KOPT-K1 (cell line): ENCODE measurements around the gene PDS5A.
"Not testable (repeated sequence)": the region's sequence is repeated elsewhere in the genome, so short reads cannot be mapped to it uniquely, and the experiment has no call there.

Source experiments
- H3K27ac ChIP-seq: fragments of 200-600 bp; sonication (generic); 2 replicates; pipeline ENCODE4 v1.5.1; 2016; ENCODE audit warnings: antibody characterized with exemption, mild to moderate bottlenecking, low read depth, low read length; ENCODE audit not compliant: poor library complexity, severe bottlenecking
- H3K36me3 ChIP-seq: fragments of 200-600 bp; sonication (generic); 2 replicates; pipeline ENCODE4 v1.5.1; 2017; ENCODE audit warnings: antibody characterized with exemption, mild to moderate bottlenecking, low read length, moderate library complexity; ENCODE audit not compliant: insufficient read depth
- H3K9me3 ChIP-seq: fragments of 200-600 bp; sonication (generic); 2 replicates; pipeline ENCODE4 v1.5.1; 2017; ENCODE audit warnings: antibody characterized with exemption, low read length, mild to moderate bottlenecking; ENCODE audit not compliant: insufficient read depth, poor library complexity, severe bottlenecking

Gene PDS5A

DNA sequence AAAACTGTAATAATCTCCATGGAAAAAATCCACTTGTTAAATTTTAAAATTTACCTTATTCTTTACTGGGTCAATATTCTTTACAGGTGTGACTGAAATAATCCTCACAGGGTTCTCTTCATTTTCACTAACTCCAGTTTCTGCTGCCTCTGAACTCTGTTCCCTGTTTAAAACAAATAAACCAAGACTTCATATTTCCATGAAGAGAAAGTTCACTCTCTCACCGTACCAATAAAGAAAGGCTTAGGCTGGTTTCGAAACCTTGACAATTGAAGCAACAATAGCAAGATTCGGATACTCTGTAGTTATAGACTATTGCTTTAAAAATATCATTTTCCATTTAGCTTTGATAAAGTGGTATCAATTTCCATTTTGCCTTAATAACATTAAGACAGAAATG, 135.8 kb downstream of the PDS5A start:
- Histone ChIP-seq H3K36me3 (peaks cover 98% of the 10 kb centered on the region), H3K27ac (no peak overlapping the region), H3K9me3 (no peaks in the 10 kb centered on the region)

DNA sequence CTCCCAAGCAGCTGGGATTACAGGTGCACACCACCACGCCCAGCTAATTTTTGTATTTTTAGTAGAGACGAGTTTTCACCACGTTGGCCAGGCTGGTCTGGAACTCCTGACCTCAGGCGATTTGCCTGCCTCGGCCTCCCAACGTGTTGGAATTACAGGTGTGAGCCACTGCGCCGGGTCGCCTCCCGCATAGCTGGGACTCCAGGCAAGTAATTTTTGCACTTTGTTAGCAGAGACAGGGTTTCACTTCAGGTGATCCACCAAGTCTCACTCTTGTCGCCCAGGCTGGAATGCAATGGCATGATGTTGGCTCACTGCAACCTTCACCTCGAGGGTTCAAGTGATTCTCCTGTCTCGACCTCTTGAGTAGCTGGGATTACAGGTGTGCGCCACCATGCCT, 137.2 kb downstream of the PDS5A start:
- peaks cover 98% of the 10 kb centered on the region for H3K36me3 ChIP-seq
- not testable (repeated sequence) for H3K9me3 ChIP-seq, H3K27ac ChIP-seq

DNA sequence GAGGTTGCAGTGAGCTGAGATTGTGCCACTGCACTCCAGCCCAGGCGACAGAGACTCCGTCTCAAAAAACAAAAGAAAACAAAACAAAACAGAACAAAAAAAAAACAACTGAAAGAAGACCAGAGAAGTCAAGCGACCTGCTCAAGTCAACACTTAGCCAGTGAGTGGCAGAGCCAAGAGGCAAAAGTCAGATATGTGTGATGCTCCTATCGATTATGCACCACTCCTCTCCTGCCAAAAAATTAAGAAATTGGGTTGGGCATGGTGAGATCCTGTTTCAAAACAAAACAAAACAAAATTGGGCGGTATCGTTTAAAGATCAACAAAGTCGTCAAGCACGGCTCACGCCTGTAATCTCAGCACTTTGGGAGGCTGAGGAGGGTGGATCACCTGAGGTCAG, 137.7 kb downstream of the PDS5A start:
- H3K36me3 ChIP-seq = peaks cover 98% of the 10 kb centered on the region
- H3K27ac ChIP-seq = no peak overlapping the region
- no peaks in the 10 kb centered on the region for H3K9me3 ChIP-seq

DNA sequence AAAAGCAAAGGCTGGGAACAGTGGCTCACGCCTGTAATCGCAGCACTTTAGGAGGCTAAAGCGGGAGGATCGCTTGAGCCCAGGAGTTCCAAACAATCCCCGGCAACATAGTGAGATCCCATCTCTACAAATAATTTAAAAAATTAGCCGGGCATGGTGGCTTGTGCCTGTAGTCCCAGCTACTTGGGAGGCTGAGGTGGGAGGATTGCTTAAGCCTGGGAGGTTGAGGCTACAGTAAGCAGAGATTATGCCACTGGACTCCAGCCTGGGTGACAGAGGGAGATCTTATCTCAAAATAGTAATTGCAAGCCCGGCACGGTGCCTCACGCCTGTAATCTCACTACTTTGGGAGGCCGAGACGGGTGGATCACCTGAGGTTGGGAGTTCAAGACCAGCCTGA, 139.3 kb downstream of the PDS5A start:
- not testable (repeated sequence) for H3K9me3 ChIP-seq, H3K27ac ChIP-seq
- peaks cover 98% of the 10 kb centered on the region for H3K36me3 ChIP-seq

DNA sequence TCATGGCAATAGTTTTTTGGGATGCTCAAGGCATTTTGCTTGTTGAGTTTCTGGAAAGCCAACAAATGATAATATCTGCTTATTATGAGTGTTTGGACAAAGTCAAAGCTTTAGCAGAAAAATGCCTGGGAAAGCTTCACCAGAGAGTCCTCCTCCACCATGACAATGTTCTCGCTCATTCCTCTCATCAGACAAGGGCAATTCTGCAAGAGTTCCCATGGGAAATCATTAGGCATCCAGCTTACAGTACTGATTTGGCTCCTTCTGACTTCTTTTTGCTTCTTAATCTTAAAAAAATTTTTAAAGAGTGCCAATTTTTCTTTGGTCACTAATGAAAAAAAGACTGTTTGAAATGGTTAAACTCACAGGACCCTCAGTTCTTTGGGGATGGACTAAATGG, 143.4 kb downstream of the PDS5A start:
- H3K27ac ChIP-seq = no peak overlapping the region
- no peaks in the 10 kb centered on the region for H3K9me3 ChIP-seq
- peaks cover 91% of the 10 kb centered on the region for H3K36me3 ChIP-seq

DNA sequence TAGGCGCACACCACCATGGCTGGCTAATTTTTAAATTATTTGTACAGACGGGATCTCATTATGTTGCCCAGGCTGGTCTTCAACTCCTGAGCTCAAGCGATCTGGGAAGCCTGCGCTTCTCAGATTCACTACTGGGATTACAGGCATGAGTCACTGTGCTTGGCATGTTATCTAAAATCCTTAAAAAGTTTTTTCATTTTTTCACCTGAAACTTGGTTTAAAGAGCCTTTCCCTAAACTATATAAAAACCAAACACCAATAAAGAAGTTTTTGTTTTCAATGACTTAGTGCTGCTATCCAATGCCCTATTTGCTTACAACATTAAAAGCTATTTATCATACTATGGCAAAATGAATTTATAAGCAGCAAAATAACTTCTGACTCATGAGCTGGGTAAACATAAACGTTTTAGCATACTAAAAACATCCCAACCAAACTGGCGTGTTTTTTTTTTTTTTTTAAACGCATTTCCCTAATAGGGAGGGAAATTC, 151.9 kb downstream of the PDS5A start:
- no peak overlapping the region for H3K27ac ChIP-seq
- peaks cover 85% of the 10 kb centered on the region for H3K36me3 ChIP-seq
- no peaks in the 10 kb centered on the region for H3K9me3 ChIP-seq

DNA sequence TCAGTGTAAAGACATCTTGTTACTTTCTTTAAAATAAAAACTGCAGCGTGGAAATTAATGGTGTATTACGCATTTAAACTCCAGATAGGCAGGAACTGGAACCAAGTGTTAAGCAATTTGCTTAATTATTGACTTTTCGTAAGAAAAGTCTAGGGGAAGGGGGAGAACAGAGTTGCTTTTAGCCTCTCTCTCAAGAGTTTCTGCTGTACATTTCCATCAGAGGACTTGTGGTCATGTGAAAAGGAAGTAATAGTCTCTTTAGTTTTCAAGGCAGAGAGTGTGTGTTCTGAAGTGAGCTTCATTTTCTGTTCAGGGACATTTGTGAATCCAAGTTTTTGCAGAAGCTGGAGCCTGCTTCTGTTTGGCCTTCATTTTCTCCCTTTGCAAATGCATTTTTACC, 152.6 kb downstream of the PDS5A start:
- Histone ChIP-seq H3K27ac (no peak overlapping the region), H3K9me3 (no peaks in the 10 kb centered on the region), H3K36me3 (peaks cover 78% of the 10 kb centered on the region)

DNA sequence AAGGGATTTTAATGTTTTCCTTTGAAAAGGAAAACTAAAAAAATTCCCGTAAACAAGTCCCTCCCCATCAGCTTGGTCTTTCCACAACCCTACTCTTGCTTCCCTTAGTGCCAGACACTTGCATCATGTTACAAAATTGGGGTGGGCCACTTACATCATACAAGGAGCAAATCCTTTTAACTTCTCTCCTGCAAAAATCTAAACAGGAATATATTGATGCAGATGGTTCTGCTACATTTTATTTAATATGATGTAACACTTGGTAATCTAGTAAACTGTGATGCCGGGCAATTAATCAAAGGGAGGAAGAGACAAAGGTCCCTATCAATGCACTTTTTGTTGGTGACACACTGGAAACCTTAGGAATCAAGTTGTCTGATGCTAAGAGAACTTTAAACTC, 154.5 kb downstream of the PDS5A start:
- Histone ChIP-seq H3K36me3 (peaks cover 62% of the 10 kb centered on the region), H3K9me3 (no peaks in the 10 kb centered on the region), H3K27ac (no peak overlapping the region)

DNA sequence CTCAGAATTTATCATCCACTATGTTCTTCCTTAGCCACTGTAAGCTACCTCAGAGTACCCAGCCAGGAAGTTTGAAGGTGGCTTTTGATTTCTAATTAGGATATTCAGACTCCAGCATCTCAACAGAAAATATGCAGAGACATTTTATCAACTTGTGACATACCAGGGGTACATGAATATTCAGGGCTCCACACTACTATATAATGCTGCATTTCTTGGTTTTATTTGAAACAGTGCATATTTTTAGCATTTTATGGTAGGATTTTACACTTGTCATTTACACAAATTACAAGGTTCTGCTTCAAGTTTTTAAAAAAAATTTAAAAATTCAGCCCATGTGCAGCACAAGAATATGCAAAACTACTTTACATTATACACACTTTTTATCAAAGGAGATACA, 155.0 kb downstream of the PDS5A start:
- no peaks in the 10 kb centered on the region for H3K9me3 ChIP-seq
- peaks cover 56% of the 10 kb centered on the region for H3K36me3 ChIP-seq
- H3K27ac ChIP-seq = no peak overlapping the region

DNA sequence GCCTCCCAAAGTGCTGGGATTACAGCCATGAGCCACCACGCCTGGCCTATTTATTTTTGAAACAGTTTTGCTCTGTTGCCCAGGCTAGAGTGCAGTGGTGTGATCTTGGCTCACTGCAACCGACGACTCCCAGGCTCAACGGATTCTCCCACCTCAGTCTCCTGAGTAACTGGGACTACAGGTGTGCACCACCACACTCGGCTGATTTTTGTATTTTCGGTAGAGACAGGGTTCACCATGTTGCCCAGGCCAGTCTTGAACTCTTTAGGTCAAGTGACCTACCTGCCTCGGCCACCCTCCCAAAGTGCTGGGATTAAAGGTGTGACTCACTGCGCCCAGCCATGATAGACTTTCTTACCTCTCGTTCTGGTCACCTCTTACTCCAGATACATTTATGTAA, 155.8 kb downstream of the PDS5A start:
- H3K9me3 ChIP-seq = no peaks in the 10 kb centered on the region
- no peak overlapping the region for H3K27ac ChIP-seq
- peaks cover 49% of the 10 kb centered on the region for H3K36me3 ChIP-seq

DNA sequence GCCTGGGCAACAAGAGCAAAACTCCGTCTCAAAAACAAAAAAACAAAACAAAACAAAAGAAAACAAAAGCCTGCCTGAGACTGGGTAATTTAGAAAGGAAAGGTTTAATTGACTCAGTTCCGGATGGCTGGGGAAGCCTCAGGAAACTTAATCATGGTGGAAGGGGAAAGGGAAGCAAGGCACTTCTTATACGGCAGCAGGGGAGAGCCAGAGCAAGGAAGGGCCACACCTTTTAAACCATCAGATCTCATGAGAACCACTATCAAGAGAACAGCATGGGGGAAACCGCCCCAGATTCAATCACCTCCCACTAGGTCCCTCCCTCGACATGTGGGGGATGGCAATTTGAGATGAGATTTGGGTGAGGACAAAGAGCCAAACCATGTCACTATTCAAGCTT, 157.5 kb downstream of the PDS5A start:
- no peak overlapping the region for H3K27ac ChIP-seq
- H3K36me3 ChIP-seq = peaks cover 33% of the 10 kb centered on the region
- H3K9me3 ChIP-seq = no peaks in the 10 kb centered on the region

DNA sequence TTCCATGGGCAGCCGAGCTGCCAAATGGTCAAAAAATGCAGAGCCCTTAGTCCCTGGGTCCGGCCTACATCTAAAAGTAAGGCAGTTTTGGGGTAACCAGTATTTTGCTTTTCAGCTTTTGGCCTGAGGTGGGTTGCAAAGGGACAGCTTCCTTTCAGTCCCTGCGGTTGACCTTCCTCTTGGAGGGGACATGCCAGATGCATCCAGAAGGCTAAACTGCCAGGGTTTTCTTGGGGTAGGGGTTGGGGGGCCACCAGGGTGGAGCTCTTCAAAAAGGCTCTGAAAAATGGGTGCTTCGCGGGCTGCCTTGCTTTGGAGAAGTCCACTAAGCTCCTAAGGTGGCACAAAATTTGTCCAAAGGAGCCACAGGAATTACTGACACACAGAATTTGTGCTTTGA, 159.1 kb downstream of the PDS5A start:
- H3K27ac ChIP-seq = no peak overlapping the region
- H3K9me3 ChIP-seq = no peaks in the 10 kb centered on the region
- peaks cover 18% of the 10 kb centered on the region for H3K36me3 ChIP-seq

DNA sequence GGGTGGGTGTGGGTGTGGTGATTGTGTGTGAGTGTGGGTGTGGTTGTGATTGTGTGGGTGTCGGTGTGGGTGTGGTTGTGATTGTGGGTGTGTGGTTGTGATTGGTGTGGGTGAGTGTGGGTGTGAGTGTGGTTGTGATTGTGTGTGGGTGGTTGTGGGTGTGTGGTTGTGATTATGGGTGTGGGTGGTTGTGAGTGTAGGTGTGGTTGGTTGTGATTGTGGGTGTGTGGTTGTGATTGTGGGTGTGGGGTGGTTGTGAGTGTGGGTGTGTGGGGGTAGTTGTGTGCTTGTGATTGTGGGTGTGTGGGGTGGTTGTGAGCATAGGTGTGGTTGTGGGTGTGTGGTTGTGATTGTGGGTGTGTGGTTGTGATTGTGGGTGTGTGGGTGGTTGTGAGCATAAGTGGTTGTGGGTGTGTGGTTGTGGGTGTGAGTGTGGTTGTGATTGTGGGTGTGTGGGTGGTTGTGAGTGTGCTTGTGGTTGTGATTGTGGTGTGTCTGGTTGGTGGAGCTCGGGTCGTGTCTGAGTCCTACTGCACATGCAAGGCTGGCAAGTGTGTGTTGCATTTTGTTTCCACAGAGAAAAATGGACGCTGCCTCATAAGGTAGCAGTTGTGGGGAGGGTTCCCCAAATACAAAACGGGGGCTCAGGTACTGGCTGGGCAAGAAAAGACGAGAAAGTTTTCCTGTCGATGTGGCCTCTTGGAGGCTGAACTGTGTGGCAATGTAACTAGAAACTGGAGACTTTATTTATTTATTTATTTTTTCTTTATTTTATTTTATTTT, 163.1 kb downstream of the PDS5A start:
- no peak overlapping the region for H3K27ac ChIP-seq
- H3K9me3 ChIP-seq = peaks cover 6% of the 10 kb centered on the region
- H3K36me3 ChIP-seq = no peaks in the 10 kb centered on the region

DNA sequence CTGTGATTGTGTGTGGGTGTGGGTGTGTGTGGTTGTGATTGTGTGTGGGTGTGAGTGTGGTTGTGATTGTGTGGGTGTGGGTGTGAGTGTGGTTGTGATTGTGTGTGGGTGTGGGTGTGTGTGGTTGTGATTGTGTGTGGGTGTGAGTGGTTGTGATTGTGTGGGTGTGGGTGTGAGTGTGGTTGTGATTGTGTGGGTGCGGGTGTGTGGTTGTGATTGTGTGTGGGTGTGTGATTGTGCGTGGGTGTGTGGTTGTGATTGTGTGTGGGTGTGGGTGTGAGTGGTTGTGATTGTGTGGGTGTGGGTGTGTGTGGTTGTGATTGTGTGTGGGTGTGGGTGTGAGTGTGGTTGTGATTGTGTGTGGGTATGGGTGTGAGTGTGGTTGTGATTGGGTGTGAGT, 163.9 kb downstream of the PDS5A start:
- not testable (repeated sequence) for H3K9me3 ChIP-seq, H3K36me3 ChIP-seq, H3K27ac ChIP-seq

DNA sequence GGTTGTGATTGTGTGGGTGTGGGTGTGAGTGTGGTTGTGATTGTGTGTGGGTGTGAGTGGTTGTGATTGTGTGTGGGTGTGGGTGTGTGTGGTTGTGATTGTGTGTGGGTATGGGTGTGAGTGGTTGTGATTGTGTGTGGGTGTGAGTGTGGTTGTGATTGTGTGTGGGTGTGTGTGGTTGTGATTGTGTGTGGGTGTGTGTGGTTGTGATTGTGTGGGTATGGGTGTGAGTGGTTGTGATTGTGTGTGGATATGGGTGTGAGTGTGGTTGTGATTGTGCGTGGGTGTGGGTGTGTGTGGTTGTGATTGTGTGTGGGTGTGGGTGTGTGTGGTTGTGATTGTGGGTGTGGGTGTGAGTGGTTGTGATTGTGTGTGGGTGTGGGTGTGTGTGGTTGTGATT, 164.7 kb downstream of the PDS5A start:
- not testable (repeated sequence) for H3K36me3 ChIP-seq, H3K9me3 ChIP-seq, H3K27ac ChIP-seq

DNA sequence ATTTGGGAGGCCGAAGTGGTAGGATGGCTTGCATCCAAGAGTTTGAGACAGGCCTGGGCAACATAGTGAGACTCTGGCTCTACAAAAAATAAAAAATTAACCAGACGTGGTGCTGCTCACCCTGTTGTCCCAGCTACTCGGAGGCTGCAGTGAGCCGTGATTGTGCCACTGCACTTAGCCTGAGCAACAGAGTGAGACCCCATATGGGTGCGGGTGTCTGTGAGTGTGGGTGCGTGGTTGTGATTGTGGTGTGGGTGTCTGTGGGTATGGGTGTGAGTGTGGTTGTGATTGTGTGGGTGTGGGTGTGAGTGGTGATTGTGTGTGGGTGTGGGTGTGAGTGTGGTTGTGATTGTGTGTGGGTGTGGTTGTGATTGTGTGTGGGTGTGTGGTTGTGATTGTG, 165.2 kb downstream of the PDS5A start:
- H3K36me3 ChIP-seq = no peaks in the 10 kb centered on the region
- no peak overlapping the region for H3K27ac ChIP-seq
- peaks cover 6% of the 10 kb centered on the region for H3K9me3 ChIP-seq
